ENCODE measurements around the gene CHFR. TPM values are rescaled to one million over a fixed set of nuclear protein-coding genes. Genes with fewer than 3 reads are reported as not detected.

The CHFR gene
- polyA plus RNA-seq, 1 donor from 2014 or later, result 89.3 TPM

- no peak overlapping the region for H2AFZ ChIP-seq (ENCODE audit: low read depth, low read length)
- no peaks in the 10 kb centered on the region for H3K9me2 ChIP-seq (ENCODE audit: insufficient read depth, low read length)
- TF ChIP-seq CTCF (IDR thresholded peaks at IDR 0.05; ENCODE audit: poor library complexity, severe bottlenecking) (no peak), EZH2 (IDR thresholded peaks at IDR 0.05; ENCODE audit: borderline replicate concordance, insufficient read depth, low read length, poor library complexity, severe bottlenecking) (no peak), RAD21 (conservative IDR thresholded peaks at IDR 0.05) (no peak), MXI1 (conservative IDR thresholded peaks at IDR 0.05; ENCODE audit: poor library complexity, severe bottlenecking) (no peak), TAF1 (IDR thresholded peaks at IDR 0.05; ENCODE audit: low read depth) (no peak), REST (IDR thresholded peaks at IDR 0.05; ENCODE audit: borderline replicate concordance) (no peak), EP300 (conservative IDR thresholded peaks at IDR 0.05; ENCODE audit: poor library complexity, severe bottlenecking) (no peak), POLR2AphosphoS5 (IDR thresholded peaks at IDR 0.05) (no peak), SMC3 (conservative IDR thresholded peaks at IDR 0.05; ENCODE audit: poor library complexity) (no peak)
- no peaks in the 10 kb centered on the region for H3F3A ChIP-seq (ENCODE audit: insufficient read depth, low read length, poor library complexity, severe bottlenecking)
- H4K20me1 ChIP-seq (ENCODE audit: insufficient read depth), result no peaks in the 10 kb centered on the region
- no peak overlapping the region for H3K27ac ChIP-seq (ENCODE audit: low read length)
- H3K79me2 ChIP-seq (replicated peaks; ENCODE audit: insufficient read depth, low read length), result no peaks in the 10 kb centered on the region
- H3K27me3 ChIP-seq (ENCODE audit: insufficient read depth, low read depth, low read length), result no peaks in the 10 kb centered on the region
- H3K9me3 ChIP-seq (ENCODE audit: low read length), result no peaks in the 10 kb centered on the region
- H3K4me3 ChIP-seq (ENCODE audit: low read length), result no peak overlapping the region
- H3K36me3 ChIP-seq (ENCODE audit: insufficient read depth, low read length), result peaks cover 6% of the 10 kb centered on the region
- no peak overlapping the region for H3K9ac ChIP-seq (ENCODE audit: low read length)
- no peak overlapping the region for H3K4me2 ChIP-seq (ENCODE audit: low read length)
Observed at GRCh38 chr12:132852496-132852895, 34.9 kb downstream of the CHFR start.

GRCh38 chr12:132851465-132851864 is 35.9 kb downstream of the CHFR start:
- Histone ChIP-seq H2AFZ (ENCODE audit: low read depth, low read length) (no peak overlapping the region), H3K9me2 (ENCODE audit: insufficient read depth, low read length) (no peaks in the 10 kb centered on the region), H3F3A (ENCODE audit: insufficient read depth, low read length, poor library complexity, severe bottlenecking) (no peaks in the 10 kb centered on the region), H3K27me3 (ENCODE audit: insufficient read depth, low read depth, low read length) (no peaks in the 10 kb centered on the region), H3K79me2 (replicated peaks; ENCODE audit: insufficient read depth, low read length) (no peaks in the 10 kb centered on the region), H3K9ac (ENCODE audit: low read length) (no peak overlapping the region), H4K20me1 (ENCODE audit: insufficient read depth) (no peaks in the 10 kb centered on the region), H3K27ac (ENCODE audit: low read length) (no peak overlapping the region), H3K4me3 (ENCODE audit: low read length) (no peak overlapping the region), H3K9me3 (ENCODE audit: low read length) (no peaks in the 10 kb centered on the region), H3K4me2 (ENCODE audit: low read length) (no peak overlapping the region), H3K36me3 (ENCODE audit: insufficient read depth, low read length) (peaks cover 6% of the 10 kb centered on the region)
- TF ChIP-seq SMC3 (conservative IDR thresholded peaks at IDR 0.05; ENCODE audit: poor library complexity) (no peak), REST (IDR thresholded peaks at IDR 0.05; ENCODE audit: borderline replicate concordance) (no peak), MXI1 (conservative IDR thresholded peaks at IDR 0.05; ENCODE audit: poor library complexity, severe bottlenecking) (no peak), TAF1 (IDR thresholded peaks at IDR 0.05; ENCODE audit: low read depth) (no peak), CTCF (IDR thresholded peaks at IDR 0.05; ENCODE audit: poor library complexity, severe bottlenecking) (no peak), RAD21 (conservative IDR thresholded peaks at IDR 0.05) (no peak), EZH2 (IDR thresholded peaks at IDR 0.05; ENCODE audit: borderline replicate concordance, insufficient read depth, low read length, poor library complexity, severe bottlenecking) (no peak), EP300 (conservative IDR thresholded peaks at IDR 0.05; ENCODE audit: poor library complexity, severe bottlenecking) (no peak), POLR2AphosphoS5 (IDR thresholded peaks at IDR 0.05) (no peak)

Measured in neural cell (in vitro differentiated cells).